ENCODE results near the gene EHBP1. TPM values are rescaled to one million over a fixed set of nuclear protein-coding genes. Genes with fewer than 3 reads are reported as not detected.

The EHBP1 gene
- total and polyA plus RNA-seq, 5 donors from 2014 or later, result 8.5 to 25.6 (median 10.0) TPM

DNA sequence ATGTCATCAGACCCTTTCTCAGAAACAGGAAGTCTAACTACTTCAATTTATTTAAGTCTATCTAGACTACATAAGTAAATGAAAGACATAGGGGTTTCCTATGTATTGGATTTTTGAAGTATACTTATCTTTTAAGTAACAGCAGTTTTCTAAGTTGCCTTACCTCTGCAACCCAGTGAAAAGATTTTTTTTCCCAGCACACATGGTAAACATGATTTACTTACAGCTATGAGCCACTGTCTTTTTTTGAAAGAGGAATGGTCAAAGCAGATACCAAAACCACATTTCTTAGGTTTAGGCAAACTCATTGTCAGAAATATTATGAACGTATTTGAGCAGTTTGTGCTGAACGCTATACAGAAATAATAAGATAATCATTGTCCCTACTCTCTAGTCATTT, 266.4 kb downstream of the EHBP1 start:
- no peak overlapping the region for H3K27ac Mint-ChIP-seq
- H3K27me3 Mint-ChIP-seq, result no peaks in the 10 kb centered on the region
- no peak overlapping the region for H3K4me3 ChIP-seq (ENCODE audit: low read depth, low read length)
- no peaks in the 10 kb centered on the region for H3K4me1 Mint-ChIP-seq
- H3K9me3 ChIP-seq (ENCODE audit: control insufficient read depth in 2 of 2, low read length in 2 of 2), result no peaks in the 10 kb centered on the region
- peaks cover 3% of the 10 kb centered on the region for H3K36me3 Mint-ChIP-seq
- no peaks in the 10 kb centered on the region for H3K27me3 ChIP-seq (ENCODE audit: control insufficient read depth, insufficient read depth, low read length)
- H3K4me1 ChIP-seq (ENCODE audit: control insufficient read depth, insufficient read depth, low read length, poor library complexity, severe bottlenecking), result no peaks in the 10 kb centered on the region
- ATAC-seq (ENCODE audit: low read depth in 2 of 2) (no peak), DNase-seq (no peak)
- H3K9me3 Mint-ChIP-seq, result peaks cover 0 to 2% (median 0%) of the 10 kb centered on the region in 7 donors
- no peak overlapping the region for H3K4me3 Mint-ChIP-seq
- no peaks in the 10 kb centered on the region for H3K36me3 ChIP-seq (ENCODE audit: control insufficient read depth, insufficient read depth, low read length)
- H3K27ac ChIP-seq (ENCODE audit: insufficient read depth, low read length, poor library complexity, severe bottlenecking), result no peak overlapping the region

DNA sequence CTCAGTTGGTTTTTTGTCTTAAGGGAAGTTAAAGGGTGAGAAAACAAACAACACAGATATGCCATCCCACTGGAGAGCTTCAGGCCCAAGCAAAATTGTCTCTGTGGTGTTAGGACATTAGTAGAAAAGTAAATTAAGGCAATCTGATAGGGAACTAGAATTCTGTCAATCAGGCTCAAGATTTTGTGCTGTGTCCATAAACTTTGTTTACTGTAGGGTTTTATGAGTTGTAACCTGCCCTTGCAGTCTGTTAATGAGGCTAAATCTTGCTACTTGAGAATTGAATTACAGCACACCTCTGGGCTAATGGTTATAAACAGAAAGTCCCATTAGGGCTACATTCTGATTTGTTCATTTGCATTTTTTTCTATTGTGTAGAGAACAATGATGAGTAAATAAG, 267.1 kb downstream of the EHBP1 start:
- no peaks in the 10 kb centered on the region for H3K27me3 Mint-ChIP-seq
- DNase-seq, result no peak
- H3K4me1 ChIP-seq (ENCODE audit: control insufficient read depth, insufficient read depth, low read length, poor library complexity, severe bottlenecking), result no peaks in the 10 kb centered on the region
- no peaks in the 10 kb centered on the region for H3K9me3 ChIP-seq (ENCODE audit: control insufficient read depth in 2 of 2, low read length in 2 of 2)
- no peak overlapping the region for H3K27ac Mint-ChIP-seq
- peaks cover 3% of the 10 kb centered on the region for H3K36me3 Mint-ChIP-seq
- no peaks in the 10 kb centered on the region for H3K4me1 Mint-ChIP-seq
- no peak for ATAC-seq (ENCODE audit: low read depth in 2 of 2)
- H3K27me3 ChIP-seq (ENCODE audit: control insufficient read depth, insufficient read depth, low read length), result no peaks in the 10 kb centered on the region
- H3K9me3 Mint-ChIP-seq, result peaks cover 0 to 2% (median 0%) of the 10 kb centered on the region in 7 donors
- H3K4me3 Mint-ChIP-seq, result no peak overlapping the region
- H3K27ac ChIP-seq (ENCODE audit: insufficient read depth, low read length, poor library complexity, severe bottlenecking), result no peak overlapping the region
- H3K4me3 ChIP-seq (ENCODE audit: low read depth, low read length), result no peak overlapping the region
- H3K36me3 ChIP-seq (ENCODE audit: control insufficient read depth, insufficient read depth, low read length), result no peaks in the 10 kb centered on the region

DNA sequence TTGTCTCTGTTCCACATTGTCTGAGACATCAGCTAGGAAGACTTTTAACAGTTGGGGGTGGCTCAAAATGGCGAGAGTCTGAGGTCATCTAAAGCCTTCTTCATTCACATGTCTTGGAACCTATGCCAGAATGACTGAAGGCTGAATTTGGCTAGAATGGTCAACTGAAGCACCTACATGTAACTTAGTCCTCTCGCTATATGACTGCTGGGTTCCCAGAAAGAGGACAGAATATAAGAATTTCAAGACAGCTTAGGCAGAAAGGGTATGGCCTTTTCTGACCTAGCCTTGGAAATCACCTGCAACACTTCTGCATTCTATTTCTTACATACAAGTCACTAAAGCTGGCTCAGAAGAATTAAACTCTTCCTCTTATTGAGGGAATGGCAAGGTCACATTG, 269.5 kb downstream of the EHBP1 start:
- peaks cover 7% of the 10 kb centered on the region for H3K36me3 Mint-ChIP-seq
- no peaks in the 10 kb centered on the region for H3K4me1 ChIP-seq (ENCODE audit: control insufficient read depth, insufficient read depth, low read length, poor library complexity, severe bottlenecking)
- no peak overlapping the region for H3K27ac Mint-ChIP-seq
- H3K9me3 Mint-ChIP-seq, result peaks cover 0 to 2% (median 0%) of the 10 kb centered on the region in 7 donors
- no peaks in the 10 kb centered on the region for H3K27me3 ChIP-seq (ENCODE audit: control insufficient read depth, insufficient read depth, low read length)
- H3K9me3 ChIP-seq (ENCODE audit: control insufficient read depth in 2 of 2, low read length in 2 of 2), result no peaks in the 10 kb centered on the region
- no peak overlapping the region for H3K27ac ChIP-seq (ENCODE audit: insufficient read depth, low read length, poor library complexity, severe bottlenecking)
- H3K36me3 ChIP-seq (ENCODE audit: control insufficient read depth, insufficient read depth, low read length), result peaks cover 2% of the 10 kb centered on the region
- no peak overlapping the region for H3K4me3 Mint-ChIP-seq
- DNase-seq (no peak), ATAC-seq (ENCODE audit: low read depth in 2 of 2) (no peak)
- H3K4me1 Mint-ChIP-seq, result no peaks in the 10 kb centered on the region
- H3K27me3 Mint-ChIP-seq, result no peaks in the 10 kb centered on the region
- no peak overlapping the region for H3K4me3 ChIP-seq (ENCODE audit: low read depth, low read length)

DNA sequence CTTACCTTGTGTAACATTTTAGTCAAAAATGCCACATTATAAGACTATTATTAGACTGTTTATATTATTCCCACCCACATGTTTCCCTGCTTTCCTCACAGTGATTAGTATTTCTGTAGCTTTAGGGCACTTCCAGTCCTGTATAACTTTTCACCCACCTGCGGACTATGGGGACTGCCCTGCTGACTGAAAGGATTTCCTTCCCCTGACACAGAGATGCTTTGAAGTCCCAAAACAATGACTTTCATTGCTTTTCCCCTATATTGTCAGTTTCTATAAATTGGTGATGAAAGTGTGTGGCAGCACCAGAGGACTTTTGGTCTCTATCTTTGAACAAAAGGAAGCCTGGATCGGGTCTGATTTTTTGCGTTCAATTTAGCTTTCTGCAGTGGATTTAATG, 286.1 kb downstream of the EHBP1 start:
- H3K27ac ChIP-seq (ENCODE audit: insufficient read depth, low read length, poor library complexity, severe bottlenecking), result no peak overlapping the region
- H3K27ac Mint-ChIP-seq, result no peak overlapping the region
- H3K9me3 Mint-ChIP-seq, result no peaks in the 10 kb centered on the region

DNA sequence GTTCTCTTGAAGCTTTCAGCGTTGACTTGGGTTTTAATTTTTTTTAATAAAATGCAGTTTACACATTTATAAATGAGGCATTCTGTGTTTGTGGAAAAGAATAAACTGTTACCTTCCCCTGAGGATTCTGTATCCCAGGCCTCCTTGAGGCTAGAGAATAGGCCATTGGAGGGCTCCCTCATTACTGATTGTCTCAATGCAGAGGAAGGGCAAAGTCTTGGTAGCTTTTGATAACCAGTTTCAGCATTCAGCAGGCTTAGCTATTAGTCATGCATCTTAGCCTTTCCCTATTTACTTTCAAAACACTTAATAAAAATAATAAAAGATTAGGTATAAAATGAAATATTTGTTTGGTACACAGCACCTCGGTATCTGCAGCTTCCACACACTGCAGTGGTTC, 287.0 kb downstream of the EHBP1 start:
- no peaks in the 10 kb centered on the region for H3K27me3 Mint-ChIP-seq
- Histone ChIP-seq H3K36me3 (ENCODE audit: control insufficient read depth, insufficient read depth, low read length) (peaks cover 7% of the 10 kb centered on the region), H3K4me3 (ENCODE audit: low read depth, low read length) (no peak overlapping the region), H3K27ac (ENCODE audit: insufficient read depth, low read length, poor library complexity, severe bottlenecking) (no peak overlapping the region), H3K27me3 (ENCODE audit: control insufficient read depth, insufficient read depth, low read length) (no peaks in the 10 kb centered on the region), H3K9me3 (ENCODE audit: control insufficient read depth in 2 of 2, low read length in 2 of 2) (no peaks in the 10 kb centered on the region), H3K4me1 (ENCODE audit: control insufficient read depth, insufficient read depth, low read length, poor library complexity, severe bottlenecking) (no peaks in the 10 kb centered on the region)
- no peaks in the 10 kb centered on the region for H3K4me1 Mint-ChIP-seq
- H3K4me3 Mint-ChIP-seq, result no peak overlapping the region
- no peaks in the 10 kb centered on the region for H3K9me3 Mint-ChIP-seq
- DNase-seq (no peak), ATAC-seq (ENCODE audit: low read depth in 2 of 2) (no peak)
- H3K27ac Mint-ChIP-seq, result no peak overlapping the region
- H3K36me3 Mint-ChIP-seq, result peaks cover 36% of the 10 kb centered on the region

More for the DNA sequence above, 286.1 kb downstream of the EHBP1 start:
- no peak for ATAC-seq (ENCODE audit: low read depth in 2 of 2)
- no peak overlapping the region for H3K4me3 ChIP-seq (ENCODE audit: low read depth, low read length)
- H3K27me3 Mint-ChIP-seq, result no peaks in the 10 kb centered on the region
- H3K4me1 Mint-ChIP-seq, result no peaks in the 10 kb centered on the region
- no peak for DNase-seq
- no peaks in the 10 kb centered on the region for H3K4me1 ChIP-seq (ENCODE audit: control insufficient read depth, insufficient read depth, low read length, poor library complexity, severe bottlenecking)
- no peak overlapping the region for H3K4me3 Mint-ChIP-seq
- H3K36me3 Mint-ChIP-seq, result peaks cover 31% of the 10 kb centered on the region
- no peaks in the 10 kb centered on the region for H3K27me3 ChIP-seq (ENCODE audit: control insufficient read depth, insufficient read depth, low read length)
- H3K36me3 ChIP-seq (ENCODE audit: control insufficient read depth, insufficient read depth, low read length), result peaks cover 3% of the 10 kb centered on the region
- no peaks in the 10 kb centered on the region for H3K9me3 ChIP-seq (ENCODE audit: control insufficient read depth in 2 of 2, low read length in 2 of 2)

DNA sequence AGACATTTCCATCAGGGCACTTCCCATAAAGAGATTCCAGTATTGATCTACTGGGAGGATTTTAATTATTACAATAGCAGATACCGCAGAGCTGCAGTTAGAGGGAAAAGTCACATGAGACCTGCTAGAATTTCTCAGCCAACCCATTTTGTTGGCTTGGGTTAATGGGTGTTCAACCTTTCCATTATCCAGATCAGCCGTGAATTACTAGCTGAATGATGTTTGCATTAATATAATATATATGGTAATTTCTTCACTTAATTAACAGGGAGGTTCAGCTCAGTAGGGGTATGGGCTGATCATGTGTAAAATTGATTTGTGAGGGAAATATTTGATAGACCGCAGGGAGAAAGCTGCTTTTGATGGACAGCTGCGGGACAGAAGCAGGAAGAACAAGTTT, 288.7 kb downstream of the EHBP1 start:
- ATAC-seq (ENCODE audit: low read depth in 2 of 2), result no peak
- no peaks in the 10 kb centered on the region for H3K27me3 Mint-ChIP-seq

DNA sequence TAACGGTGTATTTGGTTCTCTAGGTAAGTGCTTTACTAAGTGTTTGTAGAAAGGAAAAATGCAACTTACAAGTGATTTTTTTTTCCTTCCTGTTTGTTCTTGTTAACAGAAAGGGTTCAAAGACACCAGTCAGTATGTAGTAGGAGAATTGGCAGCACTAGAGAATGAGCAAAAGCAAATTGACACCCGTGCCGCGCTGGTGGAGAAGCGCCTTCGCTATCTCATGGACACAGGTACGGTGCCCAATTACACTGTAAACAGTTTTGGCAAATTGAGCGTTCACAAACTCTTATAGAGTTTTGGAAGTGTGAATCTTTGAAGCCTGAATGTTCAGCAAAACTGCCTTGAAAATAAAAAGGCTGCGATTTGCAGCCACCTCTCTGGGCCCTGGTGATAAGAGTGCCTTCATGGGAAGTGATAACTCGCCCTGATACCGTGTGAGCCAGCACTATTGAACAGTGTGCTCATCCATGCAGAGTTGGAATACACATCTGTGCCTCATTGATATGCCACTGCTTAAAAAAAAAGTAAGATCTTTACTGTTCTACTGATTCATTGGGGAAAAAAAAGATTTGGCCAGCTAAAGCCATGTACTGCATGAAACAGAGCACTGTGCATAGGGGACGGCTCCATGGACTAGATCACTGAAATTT, 291.1 kb downstream of the EHBP1 start:
- DNase-seq (no peak), ATAC-seq (ENCODE audit: low read depth in 2 of 2) (no peak)
- peaks cover 0 to 1% (median 0%) of the 10 kb centered on the region in 7 donors for H3K9me3 Mint-ChIP-seq
- Histone ChIP-seq H3K4me3 (ENCODE audit: low read depth, low read length) (no peak overlapping the region), H3K27ac (ENCODE audit: insufficient read depth, low read length, poor library complexity, severe bottlenecking) (no peak overlapping the region), H3K36me3 (ENCODE audit: control insufficient read depth, insufficient read depth, low read length) (peaks cover 7% of the 10 kb centered on the region), H3K27me3 (ENCODE audit: control insufficient read depth, insufficient read depth, low read length) (no peaks in the 10 kb centered on the region), H3K9me3 (ENCODE audit: control insufficient read depth in 2 of 2, low read length in 2 of 2) (no peaks in the 10 kb centered on the region), H3K4me1 (ENCODE audit: control insufficient read depth, insufficient read depth, low read length, poor library complexity, severe bottlenecking) (no peaks in the 10 kb centered on the region)
- H3K4me1 Mint-ChIP-seq, result no peaks in the 10 kb centered on the region
- no peak overlapping the region for H3K27ac Mint-ChIP-seq
- H3K36me3 Mint-ChIP-seq, result peaks cover 41% of the 10 kb centered on the region
- H3K27me3 Mint-ChIP-seq, result no peaks in the 10 kb centered on the region
- no peak overlapping the region for H3K4me3 Mint-ChIP-seq

More for the DNA sequence above, 288.7 kb downstream of the EHBP1 start:
- H3K4me1 ChIP-seq (ENCODE audit: control insufficient read depth, insufficient read depth, low read length, poor library complexity, severe bottlenecking), result no peaks in the 10 kb centered on the region
- H3K4me1 Mint-ChIP-seq, result no peaks in the 10 kb centered on the region
- H3K27me3 ChIP-seq (ENCODE audit: control insufficient read depth, insufficient read depth, low read length), result no peaks in the 10 kb centered on the region
- H3K36me3 Mint-ChIP-seq, result peaks cover 33% of the 10 kb centered on the region
- H3K9me3 ChIP-seq (ENCODE audit: control insufficient read depth in 2 of 2, low read length in 2 of 2), result no peaks in the 10 kb centered on the region
- H3K4me3 ChIP-seq (ENCODE audit: low read depth, low read length), result no peak overlapping the region
- no peak overlapping the region for H3K4me3 Mint-ChIP-seq
- no peak for DNase-seq
- H3K27ac Mint-ChIP-seq, result no peak overlapping the region
- H3K9me3 Mint-ChIP-seq, result no peaks in the 10 kb centered on the region
- H3K27ac ChIP-seq (ENCODE audit: insufficient read depth, low read length, poor library complexity, severe bottlenecking), result no peak overlapping the region
- H3K36me3 ChIP-seq (ENCODE audit: control insufficient read depth, insufficient read depth, low read length), result peaks cover 5% of the 10 kb centered on the region

DNA sequence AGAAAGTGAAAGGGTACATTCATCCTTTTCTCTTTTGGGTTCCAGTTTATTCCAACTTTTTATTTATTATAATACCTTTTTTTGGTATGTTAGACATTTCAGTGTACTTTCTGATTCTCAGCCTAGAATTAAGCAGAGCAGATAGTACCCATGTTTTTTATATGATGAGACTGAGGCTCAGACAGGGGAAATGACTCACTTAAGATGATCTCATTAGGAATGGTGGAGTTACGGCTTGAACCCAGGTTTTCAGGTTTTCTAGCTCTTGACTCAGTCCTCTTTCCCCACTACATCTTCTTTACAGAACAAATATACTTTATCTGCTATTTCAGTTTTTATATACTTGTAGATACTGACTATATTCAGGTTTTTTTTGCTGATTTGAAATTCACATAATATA, 293.4 kb downstream of the EHBP1 start:
- H3K9me3 ChIP-seq (ENCODE audit: control insufficient read depth in 2 of 2, low read length in 2 of 2), result no peaks in the 10 kb centered on the region
- H3K4me3 ChIP-seq (ENCODE audit: low read depth, low read length), result no peak overlapping the region
- Mint-ChIP-seq H3K4me3 (no peak overlapping the region), H3K27me3 (no peaks in the 10 kb centered on the region), H3K9me3 (peaks cover 0 to 1% (median 0%) of the 10 kb centered on the region in 7 donors), H3K36me3 (peaks cover 36% of the 10 kb centered on the region), H3K4me1 (no peaks in the 10 kb centered on the region), H3K27ac (no peak overlapping the region)
- H3K27me3 ChIP-seq (ENCODE audit: control insufficient read depth, insufficient read depth, low read length), result no peaks in the 10 kb centered on the region
- peaks cover 7% of the 10 kb centered on the region for H3K36me3 ChIP-seq (ENCODE audit: control insufficient read depth, insufficient read depth, low read length)
- ATAC-seq (ENCODE audit: low read depth in 2 of 2) (no peak), DNase-seq (no peak)
- H3K4me1 ChIP-seq (ENCODE audit: control insufficient read depth, insufficient read depth, low read length, poor library complexity, severe bottlenecking), result no peaks in the 10 kb centered on the region
- H3K27ac ChIP-seq (ENCODE audit: insufficient read depth, low read length, poor library complexity, severe bottlenecking), result no peak overlapping the region

All from CD4-positive, CD25-positive, alpha-beta regulatory T cell (primary cell).